Vagina (tissue), 2 donors: Measurements from ENCODE around the gene SPEG.

Experiments
- POLR2A ChIP-seq, 2 donors: fragments of 450-650 bp; IDR thresholded peaks; one replicate each; pipeline ENCODE4 v1.6.1; 2017; ENCODE audit warnings: antibody characterized with exemption in 2 of 2, mild to moderate bottlenecking in 2 of 2, moderate library complexity in 2 of 2
- POLR2AphosphoS5 ChIP-seq, 2 donors: sonication (generic); formaldehyde crosslinking; IDR thresholded peaks; one replicate each; pipeline ENCODE4 v1.9.0; 2017; ENCODE audit warnings: antibody characterized with exemption in 2 of 2, mild to moderate bottlenecking in 2 of 2, low read depth in 1 of 2; ENCODE audit not compliant: insufficient read depth in 1 of 2
- TF ChIP-seq, protein P1 (sequence below), 3 experiments: fragments of 450-650 bp in 2 of 3; fragments of 200-600 bp in 1 of 3; sonication (generic) in 1 of 3; IDR thresholded peaks; one replicate each; pipeline ENCODE4 v1.5.1; 2017 to 2019; ENCODE audit warnings: antibody characterized with exemption in 3 of 3, mild to moderate bottlenecking in 2 of 3, moderate library complexity in 2 of 3

- TF ChIP-seq, protein P1, sequence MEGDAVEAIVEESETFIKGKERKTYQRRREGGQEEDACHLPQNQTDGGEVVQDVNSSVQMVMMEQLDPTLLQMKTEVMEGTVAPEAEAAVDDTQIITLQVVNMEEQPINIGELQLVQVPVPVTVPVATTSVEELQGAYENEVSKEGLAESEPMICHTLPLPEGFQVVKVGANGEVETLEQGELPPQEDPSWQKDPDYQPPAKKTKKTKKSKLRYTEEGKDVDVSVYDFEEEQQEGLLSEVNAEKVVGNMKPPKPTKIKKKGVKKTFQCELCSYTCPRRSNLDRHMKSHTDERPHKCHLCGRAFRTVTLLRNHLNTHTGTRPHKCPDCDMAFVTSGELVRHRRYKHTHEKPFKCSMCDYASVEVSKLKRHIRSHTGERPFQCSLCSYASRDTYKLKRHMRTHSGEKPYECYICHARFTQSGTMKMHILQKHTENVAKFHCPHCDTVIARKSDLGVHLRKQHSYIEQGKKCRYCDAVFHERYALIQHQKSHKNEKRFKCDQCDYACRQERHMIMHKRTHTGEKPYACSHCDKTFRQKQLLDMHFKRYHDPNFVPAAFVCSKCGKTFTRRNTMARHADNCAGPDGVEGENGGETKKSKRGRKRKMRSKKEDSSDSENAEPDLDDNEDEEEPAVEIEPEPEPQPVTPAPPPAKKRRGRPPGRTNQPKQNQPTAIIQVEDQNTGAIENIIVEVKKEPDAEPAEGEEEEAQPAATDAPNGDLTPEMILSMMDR (IDR thresholded peaks at IDR 0.05), result no peak
- TF ChIP-seq POLR2AphosphoS5 (IDR thresholded peaks at IDR 0.05; ENCODE audit: insufficient read depth in 1 of 2, low read depth in 1 of 2) (peak in 1 of 2 donors; percentile 4), POLR2A (IDR thresholded peaks at IDR 0.05) (no peak)
Observed at GRCh38 chr2:219443016-219443696, 8.5 kb downstream of the SPEG start.
